Measurements from ENCODE around the gene DNAI2.
A peak's percentile ranks its signal among the peaks of the same experiment; 100 is the strongest.

The DNAI2 gene

DNA sequence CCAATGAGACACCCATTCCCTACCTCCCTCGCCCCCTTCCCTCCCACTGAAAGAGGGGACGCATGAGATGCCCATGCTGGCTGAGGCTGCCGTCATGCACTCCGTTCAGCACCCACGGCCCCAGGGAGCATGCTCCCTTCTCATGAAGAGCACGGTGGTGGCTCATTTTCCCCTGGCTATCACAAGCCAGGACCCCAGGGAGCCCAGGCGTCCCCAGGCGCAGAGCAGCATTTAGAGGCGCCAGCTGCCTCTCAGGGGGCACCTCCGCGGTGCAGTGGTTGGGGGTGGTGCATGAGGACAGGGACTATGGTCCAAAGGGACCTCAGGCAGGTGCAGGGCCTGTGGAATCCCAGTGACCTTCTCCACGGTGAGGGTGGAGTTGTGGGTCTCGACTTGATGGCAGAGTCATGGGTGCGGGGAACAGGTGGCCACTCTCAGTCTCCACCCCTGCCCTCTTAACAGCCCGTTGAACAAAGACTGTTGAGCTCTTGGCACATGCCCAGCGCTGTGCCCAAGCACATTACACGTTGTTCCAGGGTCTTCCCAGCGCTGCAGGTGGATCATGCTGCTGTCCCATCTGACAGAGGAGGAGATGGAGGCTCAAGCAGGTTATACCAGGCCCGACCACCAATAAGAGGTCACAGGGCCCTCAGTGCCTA, 65.6 kb downstream of the DNAI2 start:
- no peak for DNase-seq (ENCODE audit: low read depth in 3 of 3)

DNA sequence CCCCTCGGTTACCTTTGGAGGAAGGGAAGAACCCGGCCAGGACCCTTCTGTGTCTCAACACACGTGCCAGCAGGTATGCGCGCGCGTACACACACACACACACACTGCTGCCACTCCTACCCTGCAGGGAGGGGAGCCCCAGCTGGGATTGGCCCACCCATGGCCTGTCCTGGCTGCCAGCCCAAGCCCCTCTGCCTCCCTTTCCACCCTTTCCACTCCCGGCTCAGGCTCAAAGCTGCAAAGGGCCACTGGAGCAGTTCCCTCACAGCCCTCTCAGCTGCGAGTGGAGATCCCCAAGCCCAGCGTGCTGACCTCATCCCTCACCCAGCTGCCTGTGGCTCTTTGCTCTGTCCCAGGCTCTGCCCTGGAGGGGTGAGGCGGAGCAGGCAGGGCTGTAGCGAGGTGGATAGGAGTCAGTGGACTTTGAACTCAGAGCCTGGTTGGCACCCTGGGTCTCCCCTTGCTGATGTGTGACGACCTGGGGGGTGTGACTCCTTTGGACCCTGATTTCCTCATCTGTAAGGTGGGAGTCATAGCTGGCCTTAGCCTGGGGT, 66.5 kb downstream of the DNAI2 start:
- no peak for DNase-seq (ENCODE audit: low read depth in 3 of 3)

DNA sequence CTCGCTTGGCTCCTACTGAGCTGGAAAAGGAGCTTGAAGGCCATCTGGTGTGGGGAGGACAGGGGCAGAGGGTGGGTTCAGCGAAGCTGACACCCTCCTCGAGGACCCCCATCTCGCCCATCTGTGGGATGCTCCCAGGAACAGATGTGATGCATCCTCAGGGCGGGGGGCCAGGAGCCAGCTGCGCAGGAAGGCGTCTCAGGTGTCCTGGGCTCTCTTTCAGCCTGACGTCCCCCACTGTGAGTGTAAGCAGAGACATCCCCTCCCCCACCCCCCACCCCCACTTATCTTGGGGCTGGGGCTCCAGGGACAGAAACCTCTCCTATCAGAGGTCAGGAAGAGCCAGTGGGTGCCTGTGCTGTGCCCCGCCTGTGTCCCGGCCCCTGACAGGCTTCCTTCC, 68.2 kb downstream of the DNAI2 start:
- DNase-seq (ENCODE audit: low read depth in 3 of 3), result no peak

DNA sequence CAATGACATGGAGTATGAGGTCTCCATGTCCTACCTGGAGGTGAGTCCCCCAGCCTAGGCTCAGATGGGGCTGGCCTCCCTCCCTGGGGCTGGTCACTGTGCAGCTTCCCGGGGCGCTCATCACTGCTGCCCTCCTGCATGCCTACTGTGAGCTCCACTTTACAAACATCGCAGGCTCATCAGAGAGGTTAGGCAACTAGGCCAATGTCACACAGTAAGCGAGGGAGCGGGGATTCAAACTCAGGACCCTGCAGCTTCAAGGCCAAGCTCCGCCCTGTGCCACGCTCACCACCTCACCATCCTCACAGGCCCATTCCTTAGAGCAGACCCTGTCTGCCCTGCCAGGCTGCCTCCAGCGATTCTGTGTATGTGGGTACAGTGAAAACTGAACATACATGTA, 69.1 kb downstream of the DNAI2 start:
- DNase-seq (ENCODE audit: low read depth in 3 of 3), result no peak

DNA sequence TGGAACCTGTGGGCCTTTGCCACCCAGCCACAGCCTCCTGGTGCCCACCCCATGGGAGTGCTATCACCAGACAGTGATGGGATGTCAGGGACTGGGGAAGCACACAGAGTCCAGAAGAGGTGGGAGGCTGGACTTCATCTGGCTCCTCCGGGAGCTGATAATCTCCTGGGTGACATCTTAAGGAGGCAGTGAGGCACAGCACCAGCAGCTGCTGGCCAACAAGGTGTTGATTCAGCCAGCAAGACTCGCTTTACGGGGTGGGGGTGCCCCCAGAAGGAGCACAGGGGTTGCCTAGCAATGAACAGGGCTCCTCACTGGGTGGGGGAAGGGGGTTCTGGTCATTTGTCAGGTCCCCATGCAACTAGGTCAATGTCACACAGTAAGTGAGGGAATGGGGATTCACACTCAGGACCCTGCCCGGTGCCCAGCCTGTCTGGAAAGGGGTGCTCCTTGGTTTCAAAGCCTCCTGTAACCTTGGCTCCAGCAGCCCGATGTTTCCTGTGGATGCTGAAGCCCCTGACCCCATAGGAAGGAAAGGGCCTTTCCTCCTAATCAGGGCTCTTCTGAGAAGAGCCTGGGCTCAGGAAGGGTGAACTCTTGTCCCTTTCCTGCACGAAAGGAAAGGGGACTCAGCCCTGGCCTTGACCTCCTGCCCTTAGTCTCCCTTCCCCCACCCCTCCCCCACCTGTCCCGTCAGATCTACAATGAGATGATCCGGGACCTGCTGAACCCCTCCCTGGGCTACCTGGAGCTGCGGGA, 69.7 kb downstream of the DNAI2 start:
- DNase-seq (ENCODE audit: low read depth in 3 of 3), result no peak

DNA sequence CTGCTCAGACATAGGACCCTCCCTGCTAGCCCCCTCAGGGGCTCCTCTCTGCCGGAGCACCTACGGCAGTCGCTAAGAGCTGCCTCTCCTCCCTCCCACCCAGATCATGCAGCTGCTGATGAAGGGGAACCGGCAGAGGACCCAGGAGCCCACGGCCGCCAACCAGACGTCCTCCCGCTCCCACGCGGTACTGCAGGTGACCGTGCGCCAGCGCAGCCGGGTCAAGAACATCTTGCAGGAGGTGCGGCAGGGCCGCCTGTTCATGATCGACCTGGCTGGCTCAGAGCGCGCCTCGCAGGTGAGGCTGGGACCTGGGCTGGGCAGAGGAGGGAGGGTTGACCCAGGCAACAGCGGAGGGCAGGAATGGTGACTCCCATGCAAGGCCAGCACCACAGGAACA, 70.6 kb downstream of the DNAI2 start:
- DNase-seq (ENCODE audit: low read depth in 3 of 3), result no peak

DNA sequence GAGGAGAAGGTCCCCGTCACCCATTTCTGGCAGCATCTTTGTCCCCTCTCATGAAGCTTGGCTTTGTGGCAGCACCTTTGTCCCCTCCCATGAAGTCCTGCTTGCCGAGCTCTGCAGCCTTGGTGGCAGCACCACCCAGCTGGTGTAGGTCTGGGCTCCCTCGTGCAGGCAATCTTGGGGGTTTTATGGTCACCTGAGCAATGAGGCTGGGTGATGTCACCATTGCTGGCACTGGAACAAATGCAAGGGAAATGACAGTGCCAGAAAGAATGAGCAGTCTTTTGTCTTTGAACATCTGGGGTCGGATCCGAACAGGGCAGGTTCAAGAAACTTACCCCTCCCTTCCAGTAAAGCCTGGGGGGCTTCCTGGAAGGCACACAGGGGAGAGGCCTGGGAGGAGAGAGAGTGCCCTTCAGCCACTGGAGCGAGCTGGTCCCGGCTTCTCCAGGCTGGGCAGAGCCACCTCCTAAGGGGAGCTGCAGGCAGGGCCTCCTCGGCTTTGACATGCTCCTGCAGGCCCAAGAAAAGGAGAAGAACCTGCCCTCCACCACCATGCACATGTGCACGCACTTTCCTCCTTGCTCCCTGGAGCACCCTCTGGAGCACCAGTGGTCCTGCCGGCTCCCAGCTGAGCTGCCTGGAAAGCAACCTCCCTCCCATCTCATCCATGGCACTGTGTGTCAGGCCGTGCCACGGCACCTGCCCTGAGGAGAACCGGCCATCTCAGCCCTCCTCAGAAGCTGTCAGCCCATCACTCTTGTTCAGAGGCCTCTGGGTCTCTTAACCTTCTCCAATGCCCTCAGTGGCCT, 71.6 kb downstream of the DNAI2 start:
- DNase-seq (ENCODE audit: low read depth in 3 of 3), result no peak

DNA sequence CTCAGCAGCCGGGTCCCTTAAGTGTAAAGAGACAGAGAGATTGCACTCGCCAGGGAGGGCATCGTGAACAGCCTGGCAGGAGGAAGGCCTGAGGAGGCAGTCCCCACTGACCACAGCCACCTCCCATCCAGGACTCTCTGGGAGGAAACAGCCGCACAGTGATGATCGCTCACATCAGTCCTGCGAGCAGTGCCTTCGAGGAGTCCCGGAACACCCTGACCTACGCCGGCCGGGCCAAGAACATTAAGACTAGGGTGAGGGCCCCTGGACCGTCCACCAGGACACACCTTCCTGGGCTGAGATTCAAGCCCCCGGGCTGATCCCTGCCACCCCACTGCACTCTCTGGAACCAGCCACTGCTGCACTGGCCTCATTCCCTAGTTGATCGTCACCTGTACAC, 73.6 kb downstream of the DNAI2 start:
- no peak for DNase-seq (ENCODE audit: low read depth in 3 of 3)

DNA sequence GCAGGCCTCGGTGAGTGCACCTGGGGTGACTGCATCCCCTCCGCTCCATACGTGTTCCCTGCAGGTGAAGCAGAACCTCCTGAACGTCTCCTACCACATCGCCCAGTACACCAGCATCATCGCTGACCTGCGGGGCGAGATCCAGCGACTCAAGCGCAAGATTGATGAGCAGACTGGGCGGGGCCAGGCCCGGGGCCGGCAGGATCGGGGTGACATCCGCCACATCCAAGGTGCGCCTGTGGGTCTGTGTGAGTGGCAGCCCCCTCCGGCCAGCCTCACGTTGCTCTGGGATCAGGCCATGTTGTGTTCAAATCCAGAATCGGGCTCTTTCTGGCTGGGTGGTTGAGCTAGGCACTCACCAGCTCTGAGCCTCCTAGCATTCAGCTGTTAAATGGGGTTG, 75.1 kb downstream of the DNAI2 start:
- no peak for DNase-seq (ENCODE audit: low read depth in 3 of 3)

DNA sequence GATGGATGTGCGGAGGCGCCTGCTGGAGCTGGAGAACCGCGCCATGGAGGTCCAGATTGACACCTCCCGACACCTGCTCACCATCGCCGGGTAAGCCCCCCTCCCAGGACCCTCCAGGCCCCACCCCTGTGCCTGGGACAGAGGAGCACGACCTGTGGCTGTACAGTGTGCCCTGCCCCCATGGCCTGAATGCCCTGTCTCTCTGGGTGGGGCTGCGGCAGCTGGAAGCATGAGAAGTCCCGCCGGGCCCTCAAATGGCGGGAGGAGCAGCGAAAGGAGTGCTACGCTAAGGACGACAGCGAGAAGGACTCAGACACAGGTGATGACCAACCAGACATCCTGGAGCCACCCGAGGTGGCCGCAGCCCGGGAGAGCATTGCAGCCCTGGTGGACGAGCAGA, 76.5 kb downstream of the DNAI2 start:
- DNase-seq (ENCODE audit: low read depth in 3 of 3), result no peak

DNA sequence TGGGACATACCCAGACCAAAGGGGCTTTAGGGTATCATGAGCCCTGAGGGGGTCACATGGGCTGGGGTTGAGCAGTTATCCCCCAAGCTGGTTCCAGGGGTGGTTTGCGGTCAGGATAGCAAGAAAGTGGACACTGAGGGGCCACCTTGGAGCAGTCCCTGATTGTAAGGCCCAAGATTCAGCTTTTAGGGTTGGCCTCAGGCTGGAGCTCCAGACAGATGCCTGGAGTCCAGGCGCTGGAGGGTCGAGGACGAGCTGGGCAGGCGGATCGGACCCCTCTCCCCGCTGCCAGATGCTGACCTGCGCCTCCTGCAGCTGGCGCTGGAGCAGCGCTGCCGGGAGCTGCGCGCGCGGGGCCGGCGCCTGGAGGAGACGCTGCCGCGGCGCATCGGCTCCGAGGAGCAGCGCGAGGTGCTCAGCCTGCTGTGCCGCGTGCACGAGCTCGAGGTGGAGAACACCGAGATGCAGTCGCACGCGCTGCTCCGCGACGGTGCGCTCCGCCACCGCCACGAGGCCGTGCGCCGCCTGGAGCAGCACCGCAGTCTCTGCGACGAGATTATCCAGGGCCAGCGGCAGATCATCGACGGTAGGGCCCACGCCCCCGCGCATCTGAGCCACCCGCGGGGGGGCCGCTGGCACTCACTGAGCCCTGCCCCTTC, 77.6 kb downstream of the DNAI2 start:
- no peak for DNase-seq (ENCODE audit: low read depth in 3 of 3)

DNA sequence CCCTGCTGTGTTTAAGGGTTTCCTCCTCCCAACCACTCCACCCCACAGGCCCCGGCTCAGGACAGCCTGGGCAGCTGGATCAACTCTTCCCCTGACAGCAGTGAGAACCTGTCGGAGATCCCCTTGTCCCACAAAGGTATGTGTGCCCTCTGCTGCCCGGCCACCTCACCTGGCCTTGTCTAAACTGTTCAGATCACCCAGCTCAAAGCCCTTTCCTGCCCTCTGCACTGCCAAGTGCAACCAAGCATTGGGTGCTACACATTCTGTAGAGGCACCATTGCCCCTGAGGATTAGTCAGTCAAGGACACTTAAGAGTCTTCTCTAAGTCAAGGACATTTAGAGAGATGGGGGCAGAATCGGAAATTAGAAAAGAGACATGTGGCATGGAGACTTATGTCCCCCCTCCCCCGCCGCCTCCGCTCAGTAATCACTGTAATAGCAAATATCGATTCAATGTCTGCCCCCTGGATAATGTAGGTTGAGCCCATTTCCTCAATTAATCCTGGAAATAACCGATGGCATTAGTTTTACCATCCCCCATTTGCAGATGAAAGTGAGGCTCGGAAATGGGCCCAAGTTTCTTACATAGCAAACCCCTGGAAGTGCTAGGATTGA, 79.5 kb downstream of the DNAI2 start:
- no peak for DNase-seq (ENCODE audit: low read depth in 3 of 3)

DNA sequence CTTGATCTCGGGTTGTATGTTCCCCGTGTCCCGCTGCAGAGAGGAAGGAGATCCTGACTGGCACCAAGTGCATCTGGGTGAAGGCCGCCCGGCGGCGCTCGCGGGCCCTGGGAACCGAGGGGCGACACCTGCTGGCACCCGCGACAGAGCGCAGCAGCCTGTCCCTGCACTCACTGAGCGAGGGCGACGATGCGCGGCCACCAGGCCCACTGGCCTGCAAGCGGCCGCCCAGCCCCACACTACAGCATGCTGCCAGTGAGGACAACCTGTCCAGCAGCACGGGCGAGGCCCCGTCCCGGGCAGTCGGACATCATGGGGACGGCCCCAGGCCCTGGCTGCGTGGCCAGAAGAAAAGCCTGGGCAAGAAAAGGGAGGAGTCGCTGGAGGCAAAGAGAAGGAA, 80.1 kb downstream of the DNAI2 start:
- DNase-seq (ENCODE audit: low read depth in 3 of 3), result peak; percentile 53 to 64 (median 55)

DNA sequence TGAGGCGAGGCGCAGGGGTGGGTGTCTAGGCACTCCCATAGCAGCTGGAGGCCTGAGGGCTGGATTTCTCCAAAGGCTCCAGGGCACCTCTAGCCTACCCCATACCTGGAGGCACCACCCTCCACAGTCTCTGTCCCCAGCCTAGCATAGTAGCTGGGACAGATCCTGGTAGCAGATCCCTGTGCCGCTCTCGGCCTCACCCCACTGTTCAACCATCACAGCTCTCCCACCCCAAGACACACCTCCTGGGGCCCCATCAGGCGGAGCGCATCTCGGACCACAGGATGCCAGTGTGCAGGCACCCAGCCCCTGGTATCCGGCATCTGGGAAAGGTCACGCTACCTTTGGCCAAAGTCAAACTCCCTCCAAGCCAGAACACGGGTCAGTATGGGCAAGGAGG, 80.5 kb downstream of the DNAI2 start:
- DNase-seq (ENCODE audit: low read depth in 3 of 3), result no peak

DNA sequence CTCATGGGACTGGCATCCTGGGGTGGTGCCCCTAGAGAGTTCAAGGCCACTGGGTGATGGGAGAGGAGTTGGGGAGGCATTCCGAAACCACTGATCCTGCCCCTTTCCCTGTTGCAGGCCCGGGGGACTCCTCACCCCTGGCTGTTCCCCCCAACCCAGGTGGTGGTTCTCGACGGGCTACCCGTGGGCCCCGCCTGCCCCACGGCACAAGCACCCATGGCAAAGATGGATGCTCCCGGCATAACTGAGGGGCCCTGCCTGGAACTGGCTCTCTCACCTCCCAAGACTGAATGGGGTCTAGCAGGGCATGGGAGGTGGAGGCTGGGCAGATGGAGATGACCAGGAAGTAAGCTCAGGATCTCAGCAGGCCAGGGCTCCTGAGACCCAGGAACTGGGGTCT, 81.0 kb downstream of the DNAI2 start:
- DNase-seq (ENCODE audit: low read depth in 3 of 3), result no peak

DNA sequence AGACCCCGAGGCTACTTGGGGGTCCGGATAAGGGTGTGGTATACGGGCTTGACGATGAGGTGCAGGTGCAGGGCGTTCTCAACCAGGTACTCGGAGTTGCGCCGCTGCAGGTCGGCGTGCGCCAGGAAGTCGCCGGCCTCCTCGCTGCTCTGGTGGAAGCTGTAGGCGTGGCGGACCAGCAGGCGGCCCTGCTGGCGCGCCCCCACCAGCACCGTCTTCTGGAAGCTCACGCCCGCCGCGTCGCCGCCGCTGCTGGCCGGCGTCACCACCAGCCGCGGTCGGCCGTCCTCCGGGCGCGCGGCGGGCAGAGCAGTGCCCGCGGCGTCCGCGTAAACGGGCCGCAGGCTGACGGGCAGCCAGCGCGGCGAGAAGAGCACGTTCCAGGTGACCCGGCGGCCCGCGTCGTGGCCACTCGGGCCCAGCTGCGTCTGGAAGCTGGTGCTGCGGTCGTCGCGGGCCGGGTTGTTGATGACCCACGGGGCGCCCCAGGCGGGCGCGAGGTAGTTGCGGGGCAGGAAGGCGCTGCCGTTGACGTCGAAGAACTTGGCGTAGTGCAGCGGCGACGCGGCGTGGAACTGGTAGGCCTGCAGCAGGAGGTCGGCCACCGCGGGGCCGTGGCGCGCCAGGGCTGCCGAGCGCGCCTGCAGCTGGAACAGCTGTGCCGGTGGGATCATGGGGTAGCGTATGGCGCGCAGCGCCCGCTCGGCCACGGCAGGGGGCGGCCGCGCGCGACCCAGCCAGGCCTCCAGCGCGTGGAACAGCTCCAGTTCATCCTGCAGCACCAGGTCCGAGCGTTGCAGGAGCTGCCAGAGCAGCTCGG, 82.8 kb downstream of the DNAI2 start:
- DNase-seq (ENCODE audit: low read depth in 3 of 3), result no peak

DNA sequence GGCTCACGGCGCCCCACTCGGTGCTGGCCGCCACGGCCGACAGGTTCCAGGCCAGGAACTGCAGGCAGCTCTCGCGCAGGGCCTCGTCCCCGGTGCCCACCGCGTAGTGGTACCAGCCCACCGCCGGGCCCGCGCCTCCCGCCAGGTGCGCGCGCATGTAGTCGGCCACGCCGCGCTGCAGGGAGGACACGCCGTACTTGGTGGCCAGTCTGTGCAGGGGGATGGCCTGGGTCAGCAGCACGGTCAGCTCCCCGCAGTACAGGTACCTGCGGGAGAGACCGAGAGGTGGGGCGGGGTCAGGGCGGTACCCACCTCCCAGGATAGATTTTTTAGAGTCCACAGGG, 83.4 kb downstream of the DNAI2 start:
- DNase-seq (ENCODE audit: low read depth in 3 of 3), result no peak

DNA sequence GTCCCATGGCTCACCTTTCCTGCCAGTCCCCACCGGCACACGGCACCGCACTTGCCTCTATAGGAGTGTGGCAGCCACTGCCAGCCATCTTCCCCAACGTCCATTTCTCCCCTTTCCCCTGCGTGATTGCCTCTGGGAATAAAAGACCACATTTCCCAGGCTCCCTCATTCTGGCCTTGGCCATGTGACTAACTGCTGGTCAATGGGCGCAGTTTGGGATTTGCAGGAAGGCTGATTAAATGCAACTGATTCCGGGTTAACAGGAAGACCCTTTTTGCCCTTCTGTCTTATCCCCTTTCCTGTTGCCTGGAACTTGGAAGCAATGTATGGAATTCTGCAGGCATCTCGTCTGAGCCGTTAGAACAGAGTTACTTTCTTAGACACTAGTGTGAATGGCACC, 84.7 kb downstream of the DNAI2 start:
- DNase-seq (ENCODE audit: low read depth in 3 of 3), result no peak

DNA sequence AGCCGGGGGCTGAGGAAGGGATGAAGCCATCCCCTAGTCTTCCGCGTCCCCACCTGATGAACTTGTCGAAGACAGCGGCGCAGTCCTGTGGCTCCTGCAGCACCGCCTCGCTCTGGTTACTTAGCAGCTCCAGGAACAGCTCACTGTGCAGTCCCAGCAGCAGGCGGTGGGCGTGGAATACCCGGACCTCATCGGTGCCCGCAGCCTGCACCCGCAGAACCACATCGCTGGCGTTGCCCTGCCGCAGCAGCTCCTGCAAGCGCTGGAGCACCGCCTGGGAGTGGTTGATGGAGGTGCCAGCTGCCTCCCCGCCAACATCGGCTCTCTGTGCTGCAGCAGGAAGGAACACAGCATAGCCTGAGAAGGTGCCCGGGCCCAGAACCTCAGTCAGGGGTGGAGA, 85.9 kb downstream of the DNAI2 start:
- no peak for DNase-seq (ENCODE audit: low read depth in 3 of 3)

DNA sequence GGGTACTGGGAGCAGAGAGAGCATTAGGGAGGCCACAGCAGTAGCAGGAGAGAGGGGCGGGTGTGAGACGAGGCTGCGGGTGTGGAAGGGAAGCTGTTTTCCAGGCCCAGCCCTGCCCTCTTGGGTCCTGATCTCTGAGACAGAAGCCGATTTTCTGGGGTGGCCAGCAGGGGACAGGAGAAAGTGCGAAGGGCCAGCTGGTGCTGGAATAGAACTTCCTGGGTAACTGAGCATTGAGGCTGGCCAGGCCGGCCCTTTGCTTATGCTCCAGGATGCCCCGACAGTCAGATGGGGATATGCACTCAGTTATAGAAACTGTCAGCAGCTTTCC, 86.8 kb downstream of the DNAI2 start:
- DNase-seq (ENCODE audit: low read depth in 3 of 3), result no peak

All from stimulated activated CD4-positive, alpha-beta T cell treated with anti-CD3 and anti-CD28 coated beads, TNF-alpha, amount 100 ng/mL, for 48 hours (primary cell).